Measurements from ENCODE around the gene SUPV3L1. TPM values are rescaled to one million over a fixed set of nuclear protein-coding genes. Genes with fewer than 3 reads are reported as not detected.

The SUPV3L1 gene
- total RNA-seq, 3 donors from 2014 or later = 24.3 to 40.1 (median 28.5) TPM

DNA sequence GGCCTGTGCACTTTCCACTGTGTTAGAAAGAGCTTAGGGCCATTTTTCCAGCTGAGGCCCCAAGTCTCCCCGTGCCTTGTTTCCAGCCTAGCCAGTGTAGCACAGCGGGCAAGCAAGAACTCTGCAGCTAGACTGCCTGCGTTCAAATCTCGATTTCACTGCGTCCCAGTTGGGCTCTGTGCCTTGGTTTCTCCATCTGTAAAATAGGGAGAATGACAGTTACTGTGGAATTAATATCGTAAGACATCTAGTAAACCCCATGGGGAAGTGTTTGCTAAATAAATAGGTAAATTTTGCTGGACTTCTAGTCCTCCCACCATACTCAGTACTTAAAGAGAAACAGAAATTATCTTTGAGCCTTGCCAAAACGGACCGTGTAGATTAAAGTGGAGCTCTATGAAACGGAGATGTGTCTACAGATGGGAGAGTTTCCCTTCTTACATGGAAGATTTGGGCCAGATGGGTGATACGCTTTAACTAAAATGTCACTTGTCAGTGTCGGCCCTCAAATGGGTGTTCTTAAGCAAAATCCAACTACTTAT is 36.6 kb downstream of the SUPV3L1 start:
- no peak for DNase-seq (ENCODE audit: low spot score in 2 of 2)
- TF ChIP-seq CTCF (IDR thresholded peaks at IDR 0.05) (no peak), POLR2A (IDR thresholded peaks at IDR 0.05) (no peak), POLR2AphosphoS5 (IDR thresholded peaks at IDR 0.05) (no peak)
- Histone ChIP-seq H3K27ac (no peak overlapping the region), H3K4me3 (no peak overlapping the region), H3K36me3 (no peaks in the 10 kb centered on the region), H3K9me3 (no peaks in the 10 kb centered on the region), H3K27me3 (no peaks in the 10 kb centered on the region), H3K4me1 (no peaks in the 10 kb centered on the region)
- intact Hi-C loops (cut with DNase I; ENCODE audit: low total_unique reads) = no loop called here

GRCh38 chr10:69217119-69217754 is 37.2 kb downstream of the SUPV3L1 start:
- Histone ChIP-seq H3K9me3 (no peaks in the 10 kb centered on the region), H3K4me3 (no peak overlapping the region), H3K36me3 (no peaks in the 10 kb centered on the region), H3K27me3 (no peaks in the 10 kb centered on the region), H3K4me1 (no peaks in the 10 kb centered on the region), H3K27ac (no peak overlapping the region)
- intact Hi-C loops (cut with DNase I; ENCODE audit: low total_unique reads) = no loop called here
- DNase-seq (ENCODE audit: low spot score in 2 of 2) = no peak
- TF ChIP-seq POLR2A (IDR thresholded peaks at IDR 0.05) (no peak), POLR2AphosphoS5 (IDR thresholded peaks at IDR 0.05) (no peak), CTCF (IDR thresholded peaks at IDR 0.05) (no peak)

DNA sequence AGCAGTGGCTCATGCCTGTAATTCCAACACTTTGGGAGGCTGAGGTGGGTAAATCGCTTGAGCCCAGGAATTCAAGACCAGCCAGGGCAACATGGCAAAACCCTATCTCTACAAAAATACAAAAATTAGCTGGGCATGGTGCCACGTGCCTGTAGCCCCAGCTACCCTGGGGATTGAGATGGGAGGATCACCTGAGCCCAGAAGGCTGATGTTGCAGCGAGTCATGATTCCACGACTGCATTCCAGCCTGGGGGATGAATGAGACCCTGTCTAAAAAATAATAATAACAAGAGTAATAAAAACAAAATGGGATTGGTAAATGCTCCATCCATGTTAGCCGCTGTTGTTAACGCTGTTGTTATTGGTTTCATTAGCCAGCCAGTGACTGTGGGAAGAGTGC is 38.8 kb downstream of the SUPV3L1 start:
- H3K9me3 ChIP-seq = no peaks in the 10 kb centered on the region
- no peaks in the 10 kb centered on the region for H3K27me3 ChIP-seq
- intact Hi-C loops (cut with DNase I; ENCODE audit: low total_unique reads) = no loop called here
- DNase-seq (ENCODE audit: low spot score in 2 of 2) = no peak
- no peaks in the 10 kb centered on the region for H3K4me1 ChIP-seq
- TF ChIP-seq POLR2A (IDR thresholded peaks at IDR 0.05) = no peak
- no peak for TF ChIP-seq CTCF (IDR thresholded peaks at IDR 0.05)
- TF ChIP-seq POLR2AphosphoS5 (IDR thresholded peaks at IDR 0.05) = no peak
- no peak overlapping the region for H3K27ac ChIP-seq
- no peak overlapping the region for H3K4me3 ChIP-seq
- no peaks in the 10 kb centered on the region for H3K36me3 ChIP-seq

- DNase-seq (ENCODE audit: low spot score in 2 of 2) = no peak
- no peak within 1 kb of the TSS for H3K4me3 ChIP-seq
Measured at GRCh38 chr10:69220041-69220451, 40.0 kb downstream of the SUPV3L1 start, which contains the start of gene HKDC1. Gene HKDC1, plus strand, starts transcription at chr10:69220332. Its CDS starts 104 bp downstream, at chr10:69220436.

More at GRCh38 chr10:69220041-69220451, 40.0 kb downstream of the SUPV3L1 start, which contains the start of gene HKDC1:
- Histone ChIP-seq H3K27ac (no peak within 1 kb of the TSS), H3K27me3 (no peaks in the 10 kb centered on the region), H3K36me3 (no peaks in the 10 kb centered on the region), H3K9me3 (no peaks in the 10 kb centered on the region), H3K4me1 (no peaks in the 10 kb centered on the region)
- TF ChIP-seq CTCF (IDR thresholded peaks at IDR 0.05) = no peak
- no peak for TF ChIP-seq POLR2A (IDR thresholded peaks at IDR 0.05)
- TF ChIP-seq POLR2AphosphoS5 (IDR thresholded peaks at IDR 0.05) = no peak
- intact Hi-C loops (cut with DNase I; ENCODE audit: low total_unique reads) = no loop called here

Measured in breast epithelium (tissue), 4 donors.